Measurements from ENCODE around the gene IFNL4.
"Not testable (repeated sequence)": the region's sequence is repeated elsewhere in the genome, so short reads cannot be mapped to it uniquely, and the experiment has no call there.

- TF ChIP-seq EZH2phosphoT487 (IDR thresholded peaks at IDR 0.05; ENCODE audit: insufficient read depth, low read depth); EZH2 (IDR thresholded peaks at IDR 0.05; ENCODE audit: insufficient read depth, poor library complexity, severe bottlenecking): not testable (repeated sequence)
These were observed 33.3 kb downstream of the IFNL4 start for GRCh38 chr19:39215323-39215722.

Measured in GM23248 (cell line).